SK-MEL-5 (cell line): ENCODE data around the gene RPLP2. TPM values are rescaled to one million over a fixed set of nuclear protein-coding genes. Genes with fewer than 3 reads are reported as not detected.

ENCODE experiments used
- DNase-seq: peaks from one replicate; pipeline ENCODE4 v3.0.0-alpha.2; 2016; ENCODE audit warnings: low read depth, low spot score
- in situ Hi-C: cut with HindIII; loops from 2 replicates; pipeline ENCODE4 v1.10.0; 2016; ENCODE audit warnings: low sequenced_read_pairs, high pct_unique_total_duplicates, low pct_unique_long_range_greater_than_20kb
- polyA plus RNA-seq, 2 experiments: library from polyadenylated mRNA; depleted of rRNA; stranded (reverse); fragments of >200 nt; gene quantifications; 2 replicates each; pipeline ENCODE4 v1.2.3, GENCODE V29; 2015
- total RNA-seq: library from RNA; depleted of rRNA; stranded (reverse); fragments of >200 nt; shearing (Covaris generic); gene quantifications from 2 replicates; pipeline ENCODE4 v1.2.3, GENCODE V29; 2014; rRNA removed

The RPLP2 gene
- 1,043 and 1,055 TPM in 2 replicates for total RNA-seq
- 1,369 and 1,796 TPM in 2 replicates for polyA plus RNA-seq (2015; cell fraction: cytosol; rRNA removed)
- 230 and 299 TPM in 2 replicates for polyA plus RNA-seq (2015; cell fraction: nucleus; rRNA removed)

- in situ Hi-C loops: no loop called here
- DNase-seq: peak; percentile 96
Observed at GRCh38 chr11:809287-810039, at the start of gene RPLP2. Gene RPLP2, plus strand, starts transcription at chr11:809967. Its CDS starts 268 bp downstream, at chr11:810235.

GRCh38 chr11:760236-760635 lies 49.5 kb upstream of the RPLP2 start:
- in situ Hi-C loops: no loop called here

GRCh38 chr11:761526-762108 lies 48.1 kb upstream of the RPLP2 start:
- no peak for DNase-seq
- in situ Hi-C loops: no loop called here

More at GRCh38 chr11:760236-760635, 49.5 kb upstream of the RPLP2 start:
- DNase-seq: no peak

- in situ Hi-C loops: no loop called here
- DNase-seq: no peak
Observed at GRCh38 chr11:762421-763072, 47.2 kb upstream of the RPLP2 start.

- no peak for DNase-seq
- in situ Hi-C loops: no loop called here
Observed at GRCh38 chr11:763073-763463, 46.7 kb upstream of the RPLP2 start.

- DNase-seq: no peak
- in situ Hi-C loops: no loop called here
Observed at GRCh38 chr11:763549-764321, 46.0 kb upstream of the RPLP2 start.

- no peak for DNase-seq
- in situ Hi-C loops: no loop called here
Observed at GRCh38 chr11:764322-765024, 45.3 kb upstream of the RPLP2 start.

DNA sequence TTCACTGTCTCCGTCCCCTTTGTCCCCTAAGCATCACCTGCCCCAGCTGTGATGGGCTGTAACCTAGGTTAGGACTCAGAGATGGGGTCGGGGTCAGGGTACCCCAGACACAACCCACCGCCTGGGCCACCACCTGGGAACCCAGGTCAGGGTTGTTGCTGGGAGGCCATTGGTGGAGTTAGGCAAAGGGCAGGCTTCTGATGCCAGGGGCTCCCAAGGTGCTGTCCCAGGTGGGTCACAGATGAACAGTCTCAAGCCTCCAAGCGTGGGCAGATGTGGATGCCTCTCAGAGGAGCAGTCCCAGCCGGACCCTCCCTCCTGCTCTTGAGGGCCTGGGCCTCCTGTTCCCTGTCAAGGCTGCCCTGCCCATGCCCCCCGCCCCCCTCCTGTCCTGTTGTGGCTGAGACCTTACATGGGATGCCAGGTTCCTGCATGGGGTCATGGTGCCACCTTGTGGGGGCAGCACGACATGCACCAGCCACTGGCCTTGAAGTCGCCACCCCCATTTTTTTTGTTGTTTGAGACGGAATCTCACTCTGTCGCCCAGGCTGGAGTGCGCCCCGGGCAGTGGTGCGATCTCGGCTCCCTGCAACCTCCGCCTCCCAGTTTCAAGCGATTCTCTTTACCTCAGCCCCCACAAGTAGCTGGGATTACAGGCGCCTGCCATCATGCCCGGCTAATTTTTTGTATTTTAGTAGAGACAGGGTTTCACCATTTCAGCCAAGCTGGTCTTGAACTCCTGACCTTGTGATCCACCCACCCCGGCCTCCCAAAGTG lies 44.6 kb upstream of the RPLP2 start:
- DNase-seq: peak; percentile 63
- in situ Hi-C loops: no loop called here

GRCh38 chr11:765802-766091 lies 44.0 kb upstream of the RPLP2 start:
- no peak for DNase-seq
- in situ Hi-C loops: no loop called here

DNA sequence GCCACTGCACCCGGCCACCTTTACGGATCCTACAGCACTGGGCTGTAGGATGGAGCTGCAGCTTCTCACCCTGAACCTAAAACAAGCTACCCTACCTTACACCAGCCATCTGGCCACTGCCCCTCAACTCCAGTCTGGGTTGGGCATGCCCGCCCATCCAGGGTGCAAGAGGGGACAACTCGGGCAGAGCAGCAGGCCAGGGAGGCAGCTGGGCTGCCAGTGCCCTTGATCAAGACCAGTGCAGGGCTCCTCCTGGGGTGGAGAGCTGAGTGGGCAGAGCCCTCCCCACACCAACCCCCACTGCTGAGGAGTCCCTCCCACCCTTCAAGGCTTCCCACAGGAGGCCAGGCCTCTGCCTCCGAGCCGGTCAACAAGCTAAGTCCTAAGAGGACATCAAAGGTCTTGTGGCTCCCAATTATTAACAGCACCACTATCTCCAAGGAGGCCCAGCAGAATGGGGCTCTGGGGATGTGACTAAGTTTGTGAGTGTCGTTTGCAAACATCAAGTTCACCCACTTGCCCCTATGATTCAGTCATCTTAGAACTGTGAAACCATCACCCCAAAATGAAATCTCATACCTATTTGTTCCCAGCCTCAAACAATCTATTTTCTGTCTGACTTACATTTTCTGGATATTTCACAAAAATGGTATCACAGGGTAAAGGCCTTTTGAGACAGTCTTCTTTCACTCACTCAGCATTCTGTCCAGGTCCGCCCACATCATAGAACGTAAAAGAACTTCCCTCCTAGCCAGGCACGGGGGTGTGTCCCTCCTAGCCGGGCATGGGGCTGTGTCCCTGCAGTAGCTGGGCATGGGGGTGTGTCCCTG lies 43.4 kb upstream of the RPLP2 start:
- peak; percentile 32 for DNase-seq
- in situ Hi-C loops: no loop called here

GRCh38 chr11:766936-767210 lies 42.9 kb upstream of the RPLP2 start:
- DNase-seq: no peak
- in situ Hi-C loops: no loop called here

DNA sequence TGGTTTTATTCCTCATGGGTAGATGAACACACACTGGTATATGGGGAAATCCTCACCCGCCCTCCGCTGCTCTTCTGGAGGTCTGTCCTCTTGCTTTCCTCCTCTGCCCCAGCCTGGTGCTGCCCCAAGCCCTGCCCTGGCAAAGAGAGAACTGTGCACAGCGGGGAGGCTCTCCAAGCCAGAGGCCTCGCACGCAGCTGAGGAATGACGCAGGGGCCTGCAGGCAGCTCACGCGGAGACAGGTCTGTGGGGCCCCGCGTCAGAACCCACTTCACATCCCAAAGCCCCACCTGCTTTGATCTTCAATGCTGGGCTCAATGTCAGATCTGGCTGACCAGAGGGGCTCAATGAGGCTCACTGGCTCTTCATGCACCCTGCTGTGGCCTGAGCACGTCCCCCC lies 42.5 kb upstream of the RPLP2 start:
- DNase-seq: no peak
- in situ Hi-C loops: no loop called here

DNA sequence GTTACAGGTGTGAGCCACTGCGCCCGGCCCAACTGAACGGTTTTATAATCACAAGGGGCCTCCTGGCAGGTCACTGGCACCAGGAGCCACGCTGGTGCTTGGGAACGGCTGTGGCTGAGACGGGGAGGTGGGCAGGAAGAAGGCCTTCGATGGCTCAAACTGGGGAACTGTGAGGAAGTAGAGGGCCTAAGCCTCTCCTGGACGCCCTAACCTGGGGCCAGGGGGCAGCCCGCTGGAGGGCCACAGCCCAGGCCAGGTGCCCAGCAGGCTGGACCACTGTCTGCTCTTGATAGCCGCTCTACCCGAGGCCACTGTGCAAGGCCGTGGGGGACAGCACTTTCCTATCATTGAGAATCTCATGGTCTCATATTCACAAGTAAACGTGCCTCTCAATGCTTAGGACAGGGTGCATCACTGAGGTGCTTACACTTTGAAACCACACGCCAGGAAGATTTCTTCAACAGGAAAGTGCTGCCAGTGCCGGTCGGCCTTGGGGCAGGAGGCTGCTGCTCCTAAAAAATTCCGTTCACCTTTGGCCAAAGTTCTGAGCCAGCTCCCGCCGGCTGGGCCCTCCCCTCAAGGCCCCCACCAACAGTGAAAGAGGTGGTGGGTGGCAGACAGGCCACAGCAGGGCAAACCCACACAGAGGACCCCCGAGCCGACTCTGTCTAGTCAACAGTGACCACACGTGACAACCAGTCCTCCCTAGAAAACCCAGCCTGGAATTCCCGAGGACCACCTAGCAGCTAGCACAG lies 39.7 kb upstream of the RPLP2 start:
- in situ Hi-C loops: no loop called here
- DNase-seq: no peak

DNA sequence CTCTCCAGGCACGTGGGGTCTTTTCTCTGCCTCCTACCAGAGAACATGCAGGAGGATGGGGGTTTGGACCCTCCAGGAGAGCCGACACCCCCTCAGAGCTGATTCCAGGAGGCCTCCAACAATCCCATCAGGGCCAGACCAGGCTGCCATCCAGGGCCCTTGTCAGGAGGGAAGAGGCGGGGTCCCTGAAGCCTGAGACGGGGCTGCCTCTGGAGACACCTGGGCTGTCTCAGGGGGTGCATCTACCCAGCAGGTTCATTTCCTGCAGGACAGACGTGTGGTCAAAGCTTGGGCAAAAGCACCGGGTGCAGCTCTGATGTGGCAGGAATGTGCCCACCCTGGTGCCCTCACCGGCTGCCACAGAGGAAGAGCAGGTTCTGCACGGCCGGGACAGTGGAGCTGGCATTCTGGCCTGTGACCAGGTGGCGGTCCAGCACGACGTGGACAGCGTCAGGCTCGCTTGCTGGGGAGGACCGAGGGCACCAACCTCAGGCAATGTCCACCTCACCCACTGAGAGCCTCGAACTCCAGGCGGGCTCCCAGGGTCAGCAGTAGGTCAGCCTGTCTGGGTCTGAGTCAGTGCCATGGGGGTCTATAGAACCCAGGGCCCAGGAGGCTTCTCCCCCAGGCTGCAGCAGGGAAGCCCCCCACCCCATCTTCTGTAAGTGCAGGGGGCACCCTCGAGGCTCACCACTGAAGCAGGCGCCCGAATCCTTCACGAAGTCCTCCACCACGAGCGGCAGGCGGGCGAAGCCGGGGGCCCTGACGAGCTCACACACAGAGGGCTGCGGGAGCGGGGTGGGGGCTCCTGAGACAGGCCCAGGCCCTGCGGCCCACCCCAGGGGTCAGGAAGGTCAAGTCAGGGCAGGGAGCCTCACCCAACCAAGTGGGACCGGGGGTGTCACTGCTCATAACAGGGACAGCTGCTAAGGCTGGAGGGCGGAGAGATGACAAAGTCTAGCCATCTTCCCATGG lies 38.8 kb upstream of the RPLP2 start:
- in situ Hi-C loops: no loop called here
- DNase-seq: no peak
